ENCODE results near the gene COL4A1.

COL4A1 gene

DNA sequence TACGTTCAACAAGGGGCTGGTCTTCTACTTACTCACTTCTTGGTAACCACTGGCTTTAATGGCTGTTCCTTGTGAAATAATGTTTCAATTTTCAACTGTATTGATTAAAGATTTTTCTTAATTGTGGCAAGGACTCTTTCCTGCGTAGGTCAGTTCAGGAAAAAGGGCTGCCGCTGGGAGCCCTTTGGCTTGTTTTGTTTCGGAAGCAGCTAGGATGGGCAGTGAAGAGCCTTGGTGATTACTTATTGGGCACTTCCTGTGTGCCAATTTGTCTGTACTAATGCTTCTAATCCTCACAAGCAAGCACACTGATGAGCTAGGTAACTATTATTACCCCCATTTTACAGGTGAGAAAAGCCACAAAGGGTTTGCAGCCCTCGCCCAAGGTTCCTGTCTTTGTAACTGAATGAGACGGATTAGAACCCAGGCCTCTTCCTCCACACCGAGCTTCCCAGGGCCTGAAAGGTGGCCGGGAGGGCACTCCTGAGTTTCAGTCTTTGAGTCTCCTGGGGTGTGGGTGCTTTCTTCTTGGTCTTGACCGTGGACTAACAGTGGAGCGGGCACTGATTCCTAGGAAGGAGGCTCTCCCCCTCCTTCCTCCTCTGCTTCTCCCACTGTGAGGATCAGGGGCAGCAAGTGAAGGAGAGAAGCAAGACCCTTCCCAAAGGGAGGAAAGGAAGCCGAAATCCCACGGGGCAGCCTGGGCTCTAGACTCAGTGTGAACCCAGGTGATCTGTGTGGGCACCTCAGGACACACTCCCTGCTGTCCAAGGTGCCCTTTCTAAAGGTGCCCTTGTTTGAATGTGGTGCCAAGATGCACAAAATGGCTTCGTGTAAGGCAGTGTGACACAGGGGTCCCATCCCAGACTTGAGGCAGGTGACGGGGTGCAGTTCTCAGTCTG lies 3.8 kb upstream of the COL4A1 start:
- H3K4me3 Mint-ChIP-seq: no peak overlapping the region
- no peak overlapping the region for H3K27ac Mint-ChIP-seq
- no peak for ATAC-seq
- DNase-seq (ENCODE audit: low spot score in 2 of 2): no peak
- no peaks in the 10 kb centered on the region for H3K9me3 Mint-ChIP-seq
- peaks cover 6% of the 10 kb centered on the region for H3K4me1 Mint-ChIP-seq
- H3K36me3 Mint-ChIP-seq: no peaks in the 10 kb centered on the region

DNA sequence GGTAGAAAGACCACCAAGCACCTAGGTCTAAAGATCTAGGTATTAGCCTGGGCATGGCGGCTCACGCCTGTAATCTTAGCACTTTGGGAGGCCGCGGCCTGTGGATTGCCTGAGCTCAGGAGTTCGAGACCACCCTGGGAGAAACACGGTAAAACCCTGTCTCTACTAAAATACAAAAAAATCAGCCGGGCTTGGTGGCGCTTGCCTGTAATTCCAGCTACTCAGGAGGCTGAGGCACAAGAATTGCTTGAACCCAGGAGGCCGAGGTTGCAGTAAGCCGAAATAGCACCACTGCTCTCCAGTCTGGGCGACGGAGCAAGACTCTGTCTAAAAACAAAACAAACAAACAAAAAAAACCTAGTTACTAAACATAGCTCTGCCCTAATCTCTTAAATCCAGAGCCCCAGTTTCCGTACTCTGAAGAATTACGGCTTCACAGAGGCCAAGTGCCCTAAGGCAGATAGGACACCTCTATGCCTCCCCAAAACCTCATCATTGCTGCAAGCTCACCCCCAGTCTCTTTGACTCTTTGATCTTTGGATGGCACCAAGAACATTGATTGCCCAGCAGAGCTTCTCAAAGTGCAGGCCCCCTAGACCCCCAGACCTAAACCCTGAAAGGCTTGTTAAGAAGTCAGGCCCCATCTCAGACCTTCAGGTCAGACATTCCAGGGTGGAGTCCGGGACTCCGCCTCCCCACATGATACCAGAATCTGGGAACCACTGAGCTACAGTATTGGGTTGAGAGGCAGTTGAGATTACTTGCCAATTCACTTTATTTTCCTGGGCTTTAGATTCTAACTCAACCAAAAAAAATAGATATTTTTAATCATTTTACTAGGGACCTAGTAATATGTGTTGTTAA lies 2.9 kb upstream of the COL4A1 start:
- ATAC-seq (no peak), DNase-seq (ENCODE audit: low spot score in 2 of 2) (no peak)
- H3K4me1 Mint-ChIP-seq: peaks cover 6% of the 10 kb centered on the region
- H3K4me3 Mint-ChIP-seq: no peak overlapping the region
- H3K9me3 Mint-ChIP-seq: no peaks in the 10 kb centered on the region
- H3K36me3 Mint-ChIP-seq: no peaks in the 10 kb centered on the region
- H3K27ac Mint-ChIP-seq: no peak overlapping the region

GRCh38 chr13:110308656-110309359 lies 1.9 kb upstream of the COL4A1 start:
- Mint-ChIP-seq H3K9me3 (no peaks in the 10 kb centered on the region), H3K36me3 (no peaks in the 10 kb centered on the region), H3K4me3 (no peak overlapping the region), H3K27ac (no peak overlapping the region), H3K4me1 (peaks cover 6% of the 10 kb centered on the region)
- DNase-seq (ENCODE audit: low spot score in 2 of 2) (no peak), ATAC-seq (no peak)

- no peak for DNase-seq (ENCODE audit: low spot score in 2 of 2)
- Mint-ChIP-seq H3K36me3 (no peaks in the 10 kb centered on the region), H3K4me3 (no peak overlapping the region), H3K9me3 (no peaks in the 10 kb centered on the region), H3K4me1 (peaks cover 6% of the 10 kb centered on the region), H3K27ac (no peak overlapping the region)
- no peak for ATAC-seq
Observed at GRCh38 chr13:110307767-110308655, 1.1 kb upstream of the COL4A1 start.

GRCh38 chr13:110306340-110306959 lies 507 bp downstream of the COL4A1 start:
- no peaks in the 10 kb centered on the region for H3K36me3 Mint-ChIP-seq
- no peaks in the 10 kb centered on the region for H3K9me3 Mint-ChIP-seq
- H3K27ac Mint-ChIP-seq: no peak overlapping the region
- DNase-seq (ENCODE audit: low spot score in 2 of 2): no peak
- no peak for ATAC-seq
- H3K4me1 Mint-ChIP-seq: peaks cover 6% of the 10 kb centered on the region
- no peak overlapping the region for H3K4me3 Mint-ChIP-seq

- Mint-ChIP-seq H3K36me3 (no peaks in the 10 kb centered on the region), H3K4me1 (peaks cover 6% of the 10 kb centered on the region), H3K9me3 (no peaks in the 10 kb centered on the region), H3K27ac (no peak overlapping the region), H3K4me3 (no peak overlapping the region)
- ATAC-seq (no peak), DNase-seq (ENCODE audit: low spot score in 2 of 2) (no peak)
Observed at GRCh38 chr13:110305949-110306339, 1.0 kb downstream of the COL4A1 start.

- no peak for DNase-seq (ENCODE audit: low spot score in 2 of 2)
- no peaks in the 10 kb centered on the region for H3K9me3 Mint-ChIP-seq
- no peak for ATAC-seq
- H3K36me3 Mint-ChIP-seq: no peaks in the 10 kb centered on the region
- no peak overlapping the region for H3K27ac Mint-ChIP-seq
- H3K4me1 Mint-ChIP-seq: peaks cover 6% of the 10 kb centered on the region
- no peak overlapping the region for H3K4me3 Mint-ChIP-seq
Observed at GRCh38 chr13:110305544-110305943, 1.4 kb downstream of the COL4A1 start.

GRCh38 chr13:110305001-110305400 lies 2.0 kb downstream of the COL4A1 start:
- H3K4me3 Mint-ChIP-seq: no peak overlapping the region
- no peaks in the 10 kb centered on the region for H3K9me3 Mint-ChIP-seq
- no peaks in the 10 kb centered on the region for H3K36me3 Mint-ChIP-seq
- DNase-seq (ENCODE audit: low spot score in 2 of 2) (no peak), ATAC-seq (no peak)
- peaks cover 6% of the 10 kb centered on the region for H3K4me1 Mint-ChIP-seq
- no peak overlapping the region for H3K27ac Mint-ChIP-seq

DNA sequence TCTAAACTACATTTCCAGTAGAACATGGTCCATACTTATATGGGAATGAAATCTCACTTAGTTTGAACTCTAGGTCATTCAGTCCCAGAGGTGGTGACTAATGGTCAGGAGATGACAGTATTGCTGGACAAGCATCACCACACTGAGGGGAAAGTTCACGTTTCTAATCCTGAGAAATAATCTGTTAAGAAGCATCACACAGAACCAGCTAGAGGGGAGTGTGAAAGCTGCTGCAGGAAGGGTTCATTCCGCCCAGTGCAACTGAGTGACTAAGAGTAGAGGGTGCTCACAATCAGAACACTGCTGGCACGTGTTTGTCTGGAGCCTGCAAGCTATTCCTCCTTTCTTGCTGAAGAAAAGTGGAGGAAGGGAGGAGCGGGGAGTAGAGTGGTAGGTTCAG lies 2.7 kb downstream of the COL4A1 start:
- Mint-ChIP-seq H3K36me3 (no peaks in the 10 kb centered on the region), H3K9me3 (no peaks in the 10 kb centered on the region), H3K27ac (no peak overlapping the region), H3K4me3 (no peak overlapping the region), H3K4me1 (peaks cover 6% of the 10 kb centered on the region)
- ATAC-seq: no peak
- DNase-seq (ENCODE audit: low spot score in 2 of 2): no peak

- Mint-ChIP-seq H3K4me1 (peaks cover 8% of the 10 kb centered on the region), H3K4me3 (no peak overlapping the region), H3K27ac (no peak overlapping the region), H3K36me3 (no peaks in the 10 kb centered on the region), H3K9me3 (no peaks in the 10 kb centered on the region)
- no peak for DNase-seq (ENCODE audit: low spot score in 2 of 2)
- ATAC-seq: no peak
Observed at GRCh38 chr13:110303644-110304043, 3.3 kb downstream of the COL4A1 start.

DNA sequence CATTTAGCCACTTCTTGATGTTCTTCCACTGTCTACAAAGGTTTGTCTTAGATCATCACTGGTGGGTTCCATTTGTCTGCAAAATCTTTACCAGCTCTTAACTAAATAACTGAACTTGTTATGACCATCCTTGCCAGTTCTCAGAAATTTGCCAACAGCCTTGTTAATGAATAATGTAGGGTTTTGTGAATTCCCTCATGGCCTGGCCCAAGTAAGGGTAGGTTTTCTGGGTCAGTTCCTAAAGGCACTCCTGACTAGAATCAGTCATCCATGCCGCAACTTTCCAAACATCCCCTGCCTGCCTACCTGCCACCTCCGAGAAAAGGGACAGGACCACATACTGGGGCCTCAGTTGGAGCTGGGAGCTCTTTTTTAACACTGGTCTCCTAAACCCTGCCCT lies 4.0 kb downstream of the COL4A1 start:
- Mint-ChIP-seq H3K4me1 (peaks cover 7% of the 10 kb centered on the region), H3K27ac (no peak overlapping the region), H3K9me3 (no peaks in the 10 kb centered on the region), H3K36me3 (no peaks in the 10 kb centered on the region), H3K4me3 (no peak overlapping the region)
- DNase-seq (ENCODE audit: low spot score in 2 of 2): no peak
- no peak for ATAC-seq

DNA sequence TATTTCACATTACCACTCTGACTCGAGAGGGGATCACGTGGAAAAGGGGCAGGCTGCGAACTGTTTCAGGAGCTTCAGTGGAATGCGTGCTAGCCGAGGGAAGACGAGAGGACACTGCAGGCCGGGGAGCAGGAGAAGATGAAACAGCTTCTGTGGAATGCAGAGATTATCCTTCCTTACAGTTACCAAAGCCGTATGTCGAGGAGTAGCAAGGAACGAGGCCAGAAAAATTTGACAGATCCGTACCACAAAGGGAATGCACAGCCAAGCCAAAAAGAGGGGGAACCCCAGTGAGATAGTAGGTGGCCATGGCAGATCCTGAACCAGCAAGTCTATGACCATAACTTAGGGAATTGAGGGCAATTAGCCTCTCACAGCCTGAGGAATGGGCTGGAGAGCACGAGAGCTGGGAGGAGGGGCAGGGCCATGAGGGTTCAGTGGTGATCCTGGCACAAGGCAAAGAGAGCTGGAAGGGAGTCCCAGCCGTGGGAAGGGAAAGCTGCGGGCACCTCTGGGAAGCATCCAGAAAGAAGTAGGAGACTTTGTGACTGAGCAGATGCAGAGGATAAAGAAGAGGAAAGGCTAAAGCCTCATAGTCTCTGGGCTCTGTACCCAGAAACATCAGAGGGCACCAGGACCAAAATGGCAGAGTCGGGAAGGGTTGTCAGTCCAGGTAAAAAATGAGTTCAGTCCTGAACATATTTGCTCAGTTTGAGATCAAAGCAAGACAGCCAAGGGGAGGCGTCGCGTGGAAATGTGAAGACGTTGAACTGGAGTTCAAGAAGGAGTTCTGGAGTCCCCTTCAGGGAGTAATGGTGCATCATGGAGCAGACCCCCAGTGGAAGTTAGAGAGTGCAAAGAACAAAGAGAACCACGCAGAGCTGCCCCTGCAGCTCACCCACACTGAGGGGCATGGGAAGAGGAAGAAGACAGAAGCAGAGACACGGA lies 5.1 kb downstream of the COL4A1 start:
- no peak for ATAC-seq
- Mint-ChIP-seq H3K27ac (no peak overlapping the region), H3K36me3 (no peaks in the 10 kb centered on the region), H3K4me1 (peaks cover 5% of the 10 kb centered on the region), H3K9me3 (no peaks in the 10 kb centered on the region), H3K4me3 (no peak overlapping the region)
- DNase-seq (ENCODE audit: low spot score in 2 of 2): no peak

- H3K4me3 Mint-ChIP-seq: no peak overlapping the region
- no peaks in the 10 kb centered on the region for H3K9me3 Mint-ChIP-seq
- ATAC-seq: no peak
- no peak for DNase-seq (ENCODE audit: low spot score in 2 of 2)
- no peaks in the 10 kb centered on the region for H3K36me3 Mint-ChIP-seq
- peaks cover 5% of the 10 kb centered on the region for H3K4me1 Mint-ChIP-seq
- no peak overlapping the region for H3K27ac Mint-ChIP-seq
Observed at GRCh38 chr13:110301083-110301482, 5.9 kb downstream of the COL4A1 start.

Measured in stimulated activated effector memory CD8-positive, alpha-beta T cell treated with anti-CD3 and anti-CD28 coated beads, Interleukin-12 subunit alpha, Interleukin-12 subunit beta, amount 100 ng/mL, for 72 hours (primary cell).